Midbrain (tissue), 1 donor: Measurements from ENCODE around the gene ZNF586.
A peak's percentile ranks its signal among the peaks of the same experiment; 100 is the strongest.
"Not testable (repeated sequence)": the region's sequence is repeated elsewhere in the genome, so short reads cannot be mapped to it uniquely, and the experiment has no call there.

Experiments
- DNase-seq: peaks from one replicate; lab custom pipeline; 2025; lab: John Stamatoyannopoulos, UW

Gene ZNF586

GRCh38 chr19:57823608-57824007 is 54.1 kb downstream of the ZNF586 start:
- not testable (repeated sequence) for DNase-seq

GRCh38 chr19:57825511-57825910 is 56.0 kb downstream of the ZNF586 start:
- DNase-seq, result no peak

GRCh38 chr19:57829316-57829715 is 59.8 kb downstream of the ZNF586 start:
- no peak for DNase-seq

- DNase-seq, result peak; percentile 73
These were observed 60.7 kb downstream of the ZNF586 start, which contains the start of gene ZNF587B for GRCh38 chr19:57830071-57830602. Gene ZNF587B (plus strand): TSS chr19:57830299. CDS start chr19:57830529, 230 bp downstream.
